Stimulated activated CD8-positive, alpha-beta memory T cell treated with anti-CD3 and anti-CD28 coated beads, Interleukin-12 subunit alpha, Interleukin-12 subunit beta, amount 100 ng/mL, for 4 hours (primary cell): ENCODE data around the gene AKR1E2.
A peak's percentile ranks its signal among the peaks of the same experiment; 100 is the strongest.

Experiments
- DNase-seq: peaks from one replicate; pipeline ENCODE4 v3.0.0-alpha.2; 2020; ENCODE audit warnings: low read depth

The AKR1E2 gene

DNA sequence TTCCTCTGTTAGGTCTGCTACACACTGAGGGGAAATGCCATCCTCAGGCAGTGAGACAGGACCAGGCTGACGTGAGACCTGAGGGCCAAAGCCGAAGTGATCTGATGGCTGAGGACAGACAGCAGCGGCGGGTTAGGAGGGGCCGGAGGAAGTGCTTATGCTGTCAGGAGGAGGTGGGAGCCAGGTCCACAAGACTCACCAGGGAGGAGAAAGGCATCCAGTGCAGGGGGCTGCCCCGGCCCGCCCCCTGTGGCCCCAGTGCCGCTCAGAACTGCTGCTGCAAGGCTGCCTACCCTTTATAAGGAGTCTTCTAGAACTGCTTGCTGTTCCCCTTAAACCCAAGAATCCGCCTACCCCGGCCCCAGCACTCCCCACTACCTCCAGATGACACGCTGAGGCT is 19.8 kb downstream of the AKR1E2 start:
- no peak for DNase-seq

DNA sequence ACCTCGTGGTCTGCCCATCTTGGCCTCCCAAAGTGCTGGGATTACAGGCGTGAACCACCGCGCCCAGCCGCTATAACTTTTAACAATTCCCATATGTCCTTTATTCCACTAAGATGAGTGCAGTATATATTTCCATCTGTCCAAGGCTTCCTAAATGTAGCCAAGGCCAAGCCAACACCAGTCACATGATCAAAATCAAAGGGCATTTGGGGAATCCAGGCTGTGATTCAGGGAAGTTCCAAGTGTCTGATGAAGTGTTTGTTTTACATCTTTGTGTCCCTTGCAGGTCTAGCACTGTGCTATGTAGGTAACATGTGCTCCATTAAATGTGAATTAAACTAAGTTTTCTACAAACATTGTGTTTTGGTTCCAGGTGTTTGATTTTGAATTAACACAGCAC is 20.8 kb downstream of the AKR1E2 start:
- no peak for DNase-seq

DNA sequence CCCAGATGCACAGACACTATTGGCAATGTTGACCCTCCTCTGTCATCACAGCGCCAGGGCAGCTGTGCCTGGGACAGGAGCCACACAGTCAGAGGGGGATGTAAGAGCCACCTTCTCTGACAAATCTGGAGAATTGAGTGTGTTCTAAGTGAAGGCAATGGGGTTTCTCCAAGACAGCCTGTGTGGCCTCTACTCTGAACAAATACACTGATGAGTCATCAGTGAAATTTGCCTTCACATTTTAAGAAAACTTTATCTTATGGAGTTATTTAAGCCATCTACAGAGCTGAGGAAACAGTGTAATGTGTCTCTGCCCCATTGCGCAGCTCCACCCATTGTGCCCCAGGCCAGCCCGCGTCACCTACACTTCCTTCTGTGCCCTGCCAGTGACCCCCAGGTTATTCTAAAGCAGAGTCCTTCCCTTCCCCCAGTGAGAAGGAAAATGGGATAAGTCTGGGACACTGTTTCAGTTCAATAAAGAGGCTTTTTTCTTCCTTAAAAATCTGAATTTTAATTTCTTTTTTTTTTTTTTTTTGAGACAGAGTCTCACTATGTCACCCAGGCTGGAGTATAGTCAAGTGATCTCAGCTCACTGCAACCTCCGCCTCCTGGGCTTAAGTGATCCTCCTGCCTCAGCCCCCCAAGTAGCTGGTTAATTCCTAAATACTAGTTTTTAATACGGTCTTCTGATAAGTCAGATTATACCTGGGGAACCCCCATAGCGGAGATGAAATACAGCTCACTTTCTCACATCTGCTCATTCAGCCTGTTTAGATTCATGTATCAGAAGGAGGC is 21.8 kb downstream of the AKR1E2 start:
- DNase-seq, result no peak

DNA sequence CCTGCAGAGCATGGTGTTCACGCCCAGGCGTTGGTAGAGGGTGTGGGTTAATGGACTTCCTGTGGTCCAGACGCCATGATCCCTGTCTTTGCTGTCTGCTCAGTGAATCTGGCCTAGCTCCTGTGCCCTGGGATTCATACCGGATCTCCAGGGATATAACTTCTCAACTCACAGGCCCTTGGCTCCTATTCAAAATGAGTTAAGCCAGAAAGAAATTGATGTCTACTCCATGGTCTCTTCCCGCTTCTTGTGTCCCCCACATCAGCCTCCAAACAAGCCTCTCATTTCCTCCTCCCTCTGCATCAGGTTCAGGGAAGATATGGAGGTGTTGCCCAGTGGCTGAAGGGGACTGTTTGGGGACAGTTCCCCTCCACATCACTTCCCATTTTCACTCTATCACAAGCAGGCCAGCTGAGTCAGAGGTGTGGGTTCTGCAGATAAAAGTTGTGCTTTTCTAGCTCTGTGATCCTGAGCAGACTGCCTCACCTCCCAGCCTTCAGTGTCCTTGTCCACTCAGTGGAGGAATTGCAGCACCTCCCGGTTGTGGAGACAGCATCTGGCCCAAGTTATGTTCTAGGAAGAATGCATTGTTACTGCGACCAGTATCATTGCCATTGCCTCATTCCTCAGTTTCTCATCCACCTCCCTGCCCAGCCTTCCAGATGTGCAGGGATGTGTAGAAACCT is 22.5 kb downstream of the AKR1E2 start:
- no peak for DNase-seq

GRCh38 chr10:4849042-4849402 is 23.0 kb downstream of the AKR1E2 start:
- no peak for DNase-seq

DNA sequence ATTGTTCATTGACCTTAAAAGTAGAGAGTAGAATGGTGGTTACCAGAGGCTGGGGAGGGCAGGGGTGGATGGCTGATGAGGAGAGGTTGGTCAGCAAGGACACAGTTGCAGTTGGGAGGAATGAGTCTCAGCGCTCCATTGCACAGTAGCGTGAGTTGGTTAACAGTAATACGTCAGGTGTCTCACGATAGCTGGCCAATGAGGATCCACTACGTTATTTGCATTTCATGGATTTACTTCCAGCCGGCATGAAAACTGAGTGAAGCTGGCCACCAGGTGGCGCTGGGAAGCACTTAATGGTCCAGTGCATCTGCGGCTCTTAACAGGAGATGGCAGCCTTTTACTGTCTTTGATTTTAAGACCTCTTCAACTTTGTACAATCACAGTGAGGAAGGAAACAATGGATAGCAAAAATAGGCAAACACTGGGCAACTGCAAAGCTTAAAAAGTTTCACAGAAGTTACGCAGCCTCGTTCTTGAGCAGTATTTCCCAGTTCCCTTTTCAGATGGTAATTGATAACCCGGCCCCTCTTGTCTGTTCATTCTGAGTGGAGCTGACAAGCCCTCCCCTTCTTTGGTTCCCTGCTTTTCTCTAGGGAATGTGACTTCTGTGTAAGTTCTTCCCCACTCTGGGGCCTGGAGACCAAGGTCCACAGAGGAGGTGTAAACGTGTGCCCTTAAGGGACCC is 23.7 kb downstream of the AKR1E2 start:
- DNase-seq, result peak; percentile 51

GRCh38 chr10:4850397-4850796 is 24.4 kb downstream of the AKR1E2 start:
- no peak for DNase-seq

GRCh38 chr10:4851176-4851575 is 25.2 kb downstream of the AKR1E2 start:
- DNase-seq, result no peak

GRCh38 chr10:4851846-4852245 is 25.8 kb downstream of the AKR1E2 start:
- no peak for DNase-seq

DNA sequence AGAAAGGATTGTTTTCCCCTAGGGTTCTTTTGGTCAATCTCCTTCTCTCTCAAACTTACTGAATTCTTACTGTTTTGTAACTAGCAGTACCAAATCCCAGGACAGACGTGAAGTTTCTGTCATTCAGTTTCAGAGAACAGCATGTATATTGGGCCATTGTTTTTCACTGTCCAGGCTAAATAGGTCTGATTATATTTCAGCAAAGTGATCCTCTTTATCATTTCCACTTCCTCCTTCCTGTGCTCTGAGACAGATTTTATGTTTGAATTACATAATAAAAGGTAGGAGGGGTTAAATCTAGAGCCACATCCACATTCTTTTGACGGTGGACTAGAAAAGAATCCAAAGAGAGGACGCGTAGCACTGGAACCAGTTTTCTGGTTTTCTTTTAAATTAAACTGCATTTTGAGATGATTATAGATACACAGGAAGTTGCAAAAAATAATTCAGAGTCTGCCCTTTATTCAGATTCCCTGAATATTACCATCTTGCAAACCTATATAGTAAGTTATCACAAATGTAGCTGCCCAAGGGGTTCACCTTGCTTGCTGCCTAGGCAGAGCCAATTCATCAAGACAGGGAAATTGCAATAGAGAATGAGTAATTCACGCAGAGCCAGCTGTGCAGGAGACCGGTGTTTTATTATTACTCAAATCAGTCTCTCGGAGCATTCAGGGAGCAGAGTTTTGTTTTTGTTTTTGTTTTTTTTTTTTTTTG is 40.1 kb downstream of the AKR1E2 start:
- DNase-seq, result no peak

- DNase-seq, result no peak
Measured at GRCh38 chr10:4867109-4867519, 41.1 kb downstream of the AKR1E2 start.

- no peak for DNase-seq
Measured at GRCh38 chr10:4867520-4868356, 41.7 kb downstream of the AKR1E2 start.

DNA sequence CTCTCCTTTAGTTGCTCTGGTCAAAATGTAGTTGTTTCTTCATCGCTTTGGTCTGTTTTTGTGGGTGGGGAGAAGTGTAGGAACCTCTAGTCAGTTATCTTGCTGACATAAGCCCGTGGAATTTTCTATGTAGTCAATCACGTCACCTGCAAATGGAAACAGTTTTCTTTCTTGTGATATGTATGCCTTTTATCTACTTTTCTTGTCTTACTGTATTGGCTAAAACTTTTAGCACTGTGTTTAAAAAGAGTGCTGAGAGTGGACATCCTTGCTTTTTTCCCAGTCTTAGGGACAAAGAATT is 42.3 kb downstream of the AKR1E2 start:
- DNase-seq, result no peak

DNA sequence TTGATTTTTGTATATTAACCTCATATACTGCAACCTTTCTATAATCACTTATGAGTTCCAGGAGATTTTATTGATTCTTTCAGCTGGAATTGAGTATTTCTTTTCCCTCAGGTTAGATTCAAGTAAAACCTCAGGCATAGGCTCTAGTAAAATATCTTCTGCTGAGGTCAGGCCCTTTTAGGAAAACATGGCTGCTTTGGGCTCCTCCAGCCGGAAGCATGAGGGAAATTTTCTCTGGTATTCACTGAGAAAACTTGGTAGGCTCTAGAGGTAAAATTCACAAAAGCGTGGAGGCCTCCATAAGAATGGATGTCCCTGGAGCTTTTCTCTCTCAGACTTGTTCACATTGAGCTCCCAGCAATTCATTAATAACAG is 56.7 kb downstream of the AKR1E2 start:
- no peak for DNase-seq

DNA sequence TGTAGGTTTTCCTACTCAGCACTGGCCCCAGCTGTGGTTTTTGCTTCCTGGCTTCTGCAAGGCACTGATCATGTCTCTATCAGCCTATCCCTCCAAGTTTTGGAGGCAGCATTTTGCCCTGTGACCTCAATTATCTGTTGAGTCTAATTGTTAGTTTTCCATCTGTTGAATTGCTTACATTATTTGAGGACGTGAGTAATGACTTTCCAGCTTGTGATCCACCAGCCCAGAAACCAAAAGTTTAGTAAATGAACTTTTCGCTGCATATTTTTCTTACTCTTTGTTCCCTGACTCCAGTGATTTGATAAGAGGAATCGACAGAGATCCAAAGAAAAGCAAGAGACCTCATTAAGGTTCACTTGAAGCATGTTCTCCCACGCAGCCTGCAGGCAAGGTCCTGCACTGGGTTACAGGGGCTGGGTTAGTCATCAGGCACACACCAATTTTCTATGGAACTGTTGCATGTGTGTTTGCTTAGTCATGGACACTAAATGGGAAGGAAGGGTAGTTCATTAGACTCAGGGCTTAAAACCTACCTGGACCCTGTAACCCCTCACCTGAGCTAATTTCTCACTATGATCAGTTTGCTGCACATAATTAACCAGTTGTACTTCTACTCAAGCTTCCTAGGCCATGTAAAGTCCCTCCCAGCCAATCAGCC is 57.2 kb downstream of the AKR1E2 start:
- DNase-seq, result no peak

GRCh38 chr10:4885162-4885561 is 59.2 kb downstream of the AKR1E2 start:
- DNase-seq, result no peak

- no peak for DNase-seq
Measured at GRCh38 chr10:4887501-4887900, 61.5 kb downstream of the AKR1E2 start.

DNA sequence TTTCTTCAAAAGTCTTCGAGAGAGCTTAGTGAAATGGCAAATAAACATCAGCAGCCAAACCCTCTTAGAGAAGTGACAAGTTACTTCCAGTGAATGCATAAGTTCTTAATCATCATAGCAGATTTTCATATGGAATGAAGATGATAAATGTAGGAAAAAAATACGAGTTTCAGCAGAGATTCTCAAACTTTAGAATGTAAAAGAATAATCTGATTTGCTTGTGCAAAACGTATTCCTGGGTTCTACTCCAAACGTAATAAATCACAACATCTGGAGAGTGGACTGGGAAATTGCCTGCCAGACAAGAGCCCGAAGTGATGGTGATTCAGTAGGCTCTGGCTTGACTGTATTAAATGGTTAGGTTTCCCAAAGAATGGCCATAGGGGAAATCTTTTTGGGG is 62.2 kb downstream of the AKR1E2 start:
- DNase-seq, result no peak

DNA sequence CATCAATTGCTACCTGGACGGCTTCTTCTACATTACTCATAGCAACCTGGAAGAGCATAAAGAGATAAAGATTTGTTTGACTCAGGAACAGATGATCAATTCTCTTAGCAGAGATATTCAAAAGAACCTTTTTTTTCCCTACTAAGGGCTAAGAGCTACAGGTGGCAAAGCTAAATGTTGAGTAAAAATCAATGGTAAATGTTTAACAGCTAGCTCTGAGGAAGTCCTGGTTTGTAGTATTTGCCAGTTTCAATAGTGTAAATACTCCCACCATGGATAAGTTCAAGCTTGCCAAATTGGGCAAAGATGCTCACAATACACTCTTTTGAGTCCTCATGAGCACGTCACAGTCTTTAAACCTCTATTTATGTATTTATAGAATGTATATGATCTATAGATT is 64.0 kb downstream of the AKR1E2 start:
- no peak for DNase-seq

DNA sequence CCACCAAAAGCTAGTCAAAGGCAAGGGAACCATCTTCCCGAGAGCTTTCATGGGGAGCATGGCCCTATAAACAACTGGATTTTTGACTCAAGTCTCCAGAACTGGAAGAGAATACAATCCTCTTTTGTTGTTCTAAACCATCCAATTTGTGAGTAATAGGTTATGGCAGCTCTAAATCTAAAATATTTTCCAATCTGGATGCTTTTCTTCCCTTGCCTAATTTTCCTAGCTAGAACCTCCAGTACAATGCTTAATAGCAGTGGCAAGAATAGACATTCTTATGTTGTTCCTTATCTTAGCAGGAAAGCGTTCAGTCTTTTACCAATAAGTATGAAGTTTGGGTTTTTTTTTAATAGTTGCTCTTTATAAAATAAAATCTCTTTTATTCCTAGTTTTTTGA is 66.7 kb downstream of the AKR1E2 start:
- no peak for DNase-seq

DNA sequence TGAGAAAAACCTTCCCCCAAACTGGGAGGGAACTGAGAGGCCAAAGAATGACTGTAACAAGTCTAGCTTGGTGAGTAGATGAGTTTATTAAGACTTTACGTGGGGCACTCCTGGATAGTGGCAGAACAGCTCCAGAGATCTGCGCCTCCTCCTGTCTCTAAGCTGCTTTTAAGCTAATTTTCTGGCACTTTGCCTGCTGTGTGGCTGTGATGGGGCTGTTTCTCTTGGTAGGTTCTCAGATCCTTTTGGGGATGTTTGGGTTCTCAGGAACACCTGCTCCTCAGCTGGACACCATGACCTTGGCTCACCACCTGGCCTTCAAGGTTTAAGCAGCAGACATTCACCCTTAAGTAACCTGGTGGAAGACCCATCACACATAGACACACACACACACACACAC is 68.3 kb downstream of the AKR1E2 start:
- no peak for DNase-seq
